ENCODE measurements around the gene PRKCSH. TPM values are rescaled to one million over a fixed set of nuclear protein-coding genes. Genes with fewer than 3 reads are reported as not detected.

Gene PRKCSH
- total RNA-seq, 4 donors from 2014 or later, result 31.6 to 54.2 (median 50.6) TPM

DNA sequence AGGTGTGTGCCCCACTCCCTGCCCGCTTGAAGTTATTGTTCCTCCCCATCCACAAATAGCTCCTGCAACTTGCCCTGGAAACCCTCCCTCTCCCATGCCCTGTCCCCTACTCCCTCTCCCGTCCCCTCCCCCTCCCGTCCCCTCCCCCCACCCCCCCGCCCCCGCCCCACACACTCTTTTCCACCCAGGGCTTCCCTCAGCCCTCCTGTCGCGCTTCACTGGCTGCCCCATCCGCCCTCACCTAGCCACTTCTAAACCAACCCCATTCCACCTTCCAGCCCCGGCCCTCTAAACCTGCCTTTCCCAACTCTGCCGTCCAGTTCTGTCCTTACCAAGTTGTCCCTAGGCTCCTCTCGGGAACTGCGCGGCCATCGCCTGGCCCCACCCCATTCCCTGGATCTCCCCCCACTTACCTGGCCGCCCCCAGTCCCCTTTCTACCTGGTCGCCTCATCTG, 17.3 kb upstream of the PRKCSH start:
- Histone ChIP-seq H3K4me1 (peaks cover 4 to 21% of the 10 kb centered on the region in 2 donors), H3K4me3 (peak overlapping the region; percentile 36 to 55 (median 48)), H3K36me3 (no peaks in the 10 kb centered on the region), H3K27me3 (peaks cover 49 to 52% (median 51%) of the 10 kb centered on the region in 3 donors), H3K9me3 (no peaks in the 10 kb centered on the region), H3K27ac (peak overlapping the region; percentile 37 to 67 (median 60))
- no peak for TF ChIP-seq POLR2A (IDR thresholded peaks at IDR 0.05)
- TF ChIP-seq, protein P1, sequence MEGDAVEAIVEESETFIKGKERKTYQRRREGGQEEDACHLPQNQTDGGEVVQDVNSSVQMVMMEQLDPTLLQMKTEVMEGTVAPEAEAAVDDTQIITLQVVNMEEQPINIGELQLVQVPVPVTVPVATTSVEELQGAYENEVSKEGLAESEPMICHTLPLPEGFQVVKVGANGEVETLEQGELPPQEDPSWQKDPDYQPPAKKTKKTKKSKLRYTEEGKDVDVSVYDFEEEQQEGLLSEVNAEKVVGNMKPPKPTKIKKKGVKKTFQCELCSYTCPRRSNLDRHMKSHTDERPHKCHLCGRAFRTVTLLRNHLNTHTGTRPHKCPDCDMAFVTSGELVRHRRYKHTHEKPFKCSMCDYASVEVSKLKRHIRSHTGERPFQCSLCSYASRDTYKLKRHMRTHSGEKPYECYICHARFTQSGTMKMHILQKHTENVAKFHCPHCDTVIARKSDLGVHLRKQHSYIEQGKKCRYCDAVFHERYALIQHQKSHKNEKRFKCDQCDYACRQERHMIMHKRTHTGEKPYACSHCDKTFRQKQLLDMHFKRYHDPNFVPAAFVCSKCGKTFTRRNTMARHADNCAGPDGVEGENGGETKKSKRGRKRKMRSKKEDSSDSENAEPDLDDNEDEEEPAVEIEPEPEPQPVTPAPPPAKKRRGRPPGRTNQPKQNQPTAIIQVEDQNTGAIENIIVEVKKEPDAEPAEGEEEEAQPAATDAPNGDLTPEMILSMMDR (IDR thresholded peaks at IDR 0.05 in 4 of 5, conservative IDR thresholded peaks at IDR 0.05 in 1 of 5), result no peak
- intact Hi-C loops (cut with DNase I; ENCODE audit: low total_unique reads), result no loop called here
- DNase-seq (no peak), ATAC-seq (no peak)
- in situ Hi-C loops (cut with MboI; ENCODE audit: low sequenced_read_pairs in 4 of 4), result no loop called here

DNA sequence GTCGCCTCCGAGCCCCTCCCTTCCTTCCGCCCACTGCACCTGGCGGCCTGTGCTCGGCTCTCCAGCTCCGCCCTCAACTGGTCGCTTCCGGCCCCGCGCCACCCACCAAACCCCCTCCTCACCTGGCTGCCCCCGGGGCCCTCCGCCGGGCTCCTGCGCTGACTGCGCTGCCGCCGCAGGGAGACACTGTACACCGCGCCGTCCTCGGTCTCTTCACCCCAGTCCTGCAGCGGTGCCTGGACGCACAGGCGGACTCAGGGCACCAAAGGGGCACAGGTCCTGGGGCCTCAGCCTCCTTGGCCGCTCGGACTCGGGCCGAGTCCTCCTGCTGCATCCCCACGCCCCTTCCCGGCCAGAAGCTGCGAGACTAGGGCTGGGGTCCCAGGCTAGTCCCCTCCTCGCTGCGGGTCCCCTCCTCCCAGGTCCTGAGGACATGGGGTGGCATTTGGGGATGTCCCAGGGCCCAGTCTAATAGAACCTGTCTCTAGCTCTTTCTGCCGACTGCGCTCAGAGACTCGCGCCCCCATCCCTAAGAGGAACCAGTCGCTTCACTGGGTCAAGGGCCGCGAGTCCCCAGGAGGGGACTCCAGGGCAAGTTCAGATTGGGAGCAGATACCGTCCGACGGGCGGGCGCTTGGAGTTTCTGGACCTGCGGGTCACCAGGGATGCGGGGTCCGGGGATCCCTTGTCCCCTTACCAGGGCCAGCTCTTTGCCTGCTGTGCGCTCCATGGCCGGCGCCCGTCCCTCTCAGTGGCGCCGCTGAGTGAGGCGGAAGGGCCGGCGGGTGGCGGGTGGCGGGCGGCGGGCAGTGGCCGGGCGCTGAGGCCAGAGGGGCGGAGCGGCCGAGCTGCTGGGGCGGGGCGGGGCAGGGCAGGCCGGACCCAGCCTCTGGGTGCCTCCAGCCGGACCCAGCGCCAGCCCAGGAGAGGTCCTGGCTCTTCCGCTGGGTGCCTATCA, 16.6 kb upstream of the PRKCSH start, which contains the start of gene RGL3:
TSS of gene RGL3 (minus strand) at position 766 of the 958 bp plus-strand sequence. CDS start at position 730, 36 bp downstream.
- in situ Hi-C loops (cut with MboI; ENCODE audit: low sequenced_read_pairs in 4 of 4) (no loop called here), intact Hi-C loops (cut with DNase I; ENCODE audit: low total_unique reads) (no loop called here)
- H3K4me3 ChIP-seq, result peak within 1 kb of the TSS; percentile 45 to 55 (median 48)
- peaks cover 4 to 21% of the 10 kb centered on the region in 2 donors for H3K4me1 ChIP-seq
- TF ChIP-seq POLR2A (IDR thresholded peaks at IDR 0.05), result no peak
- TF ChIP-seq, protein P1 (IDR thresholded peaks at IDR 0.05 in 4 of 5, conservative IDR thresholded peaks at IDR 0.05 in 1 of 5), result no peak
- H3K9me3 ChIP-seq, result no peaks in the 10 kb centered on the region
- peak within 1 kb of the TSS; percentile 54 to 67 (median 66) for H3K27ac ChIP-seq
- DNase-seq (no peak), ATAC-seq (peak in 1 of 2 donors; percentile 31)
- peaks cover 56 to 59% (median 58%) of the 10 kb centered on the region in 3 donors for H3K27me3 ChIP-seq
- no peaks in the 10 kb centered on the region for H3K36me3 ChIP-seq

DNA sequence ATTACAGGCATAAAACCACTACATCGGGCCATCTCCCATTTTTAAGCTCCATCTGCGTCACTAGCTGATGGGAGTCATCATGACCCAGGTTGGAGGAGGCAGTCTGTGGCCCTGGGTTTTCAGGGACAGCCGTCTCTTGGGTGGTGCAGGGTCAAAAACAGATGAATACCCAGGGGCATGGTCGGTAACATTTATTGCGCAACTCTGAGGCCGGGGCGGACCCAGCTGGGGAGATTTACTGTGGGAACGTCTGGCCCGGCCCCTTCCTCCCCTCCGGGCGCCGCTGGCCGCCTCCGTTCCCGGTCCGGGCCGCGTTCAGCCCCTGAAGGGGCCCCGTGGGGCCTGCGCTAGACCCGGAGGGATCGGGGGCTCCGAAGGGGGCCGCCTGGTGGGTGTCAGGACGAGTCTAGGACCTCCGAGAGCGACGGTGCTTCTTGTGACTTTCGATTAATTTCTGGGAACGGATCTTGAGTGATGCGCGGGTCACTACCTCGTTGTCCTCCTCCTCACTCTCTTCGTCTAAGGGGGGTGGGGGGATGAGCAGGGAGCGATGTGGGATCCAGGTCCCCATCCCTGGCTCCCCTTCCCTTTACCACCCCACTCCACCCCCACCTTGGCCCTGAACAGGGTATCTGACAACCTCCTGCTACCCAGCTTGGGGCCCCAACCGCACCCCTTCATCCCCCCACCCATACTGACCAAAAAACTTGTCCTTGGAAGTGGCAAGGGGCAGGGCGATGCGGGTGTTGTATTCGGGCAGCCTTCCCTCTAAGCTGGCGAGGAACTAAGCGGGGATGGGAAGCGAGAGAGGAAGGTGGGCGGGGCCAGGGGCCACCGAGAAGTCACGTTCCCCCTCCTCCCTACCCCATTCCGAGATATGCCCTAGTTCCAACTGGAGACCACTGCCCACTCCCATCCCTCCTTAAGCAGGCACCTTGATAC, 14.7 kb upstream of the PRKCSH start:
- H3K27me3 ChIP-seq, result peaks cover 60 to 62% (median 60%) of the 10 kb centered on the region in 3 donors
- TF ChIP-seq, protein P1 (IDR thresholded peaks at IDR 0.05 in 4 of 5, conservative IDR thresholded peaks at IDR 0.05 in 1 of 5), result no peak
- peak in 1 of 2 donors; percentile 15 for TF ChIP-seq POLR2A (IDR thresholded peaks at IDR 0.05)
- DNase-seq (peak; percentile 32 to 50), ATAC-seq (peak; percentile 55 to 57)
- H3K4me3 ChIP-seq, result peak overlapping the region; percentile 37 to 48 (median 44)
- H3K4me1 ChIP-seq, result peaks cover 4 to 21% of the 10 kb centered on the region in 2 donors
- H3K36me3 ChIP-seq, result no peaks in the 10 kb centered on the region
- in situ Hi-C loops (cut with MboI; ENCODE audit: low sequenced_read_pairs in 4 of 4) (no loop called here), intact Hi-C loops (cut with DNase I; ENCODE audit: low total_unique reads) (no loop called here)
- peak overlapping the region; percentile 55 to 69 (median 65) for H3K27ac ChIP-seq
- H3K9me3 ChIP-seq, result no peaks in the 10 kb centered on the region

DNA sequence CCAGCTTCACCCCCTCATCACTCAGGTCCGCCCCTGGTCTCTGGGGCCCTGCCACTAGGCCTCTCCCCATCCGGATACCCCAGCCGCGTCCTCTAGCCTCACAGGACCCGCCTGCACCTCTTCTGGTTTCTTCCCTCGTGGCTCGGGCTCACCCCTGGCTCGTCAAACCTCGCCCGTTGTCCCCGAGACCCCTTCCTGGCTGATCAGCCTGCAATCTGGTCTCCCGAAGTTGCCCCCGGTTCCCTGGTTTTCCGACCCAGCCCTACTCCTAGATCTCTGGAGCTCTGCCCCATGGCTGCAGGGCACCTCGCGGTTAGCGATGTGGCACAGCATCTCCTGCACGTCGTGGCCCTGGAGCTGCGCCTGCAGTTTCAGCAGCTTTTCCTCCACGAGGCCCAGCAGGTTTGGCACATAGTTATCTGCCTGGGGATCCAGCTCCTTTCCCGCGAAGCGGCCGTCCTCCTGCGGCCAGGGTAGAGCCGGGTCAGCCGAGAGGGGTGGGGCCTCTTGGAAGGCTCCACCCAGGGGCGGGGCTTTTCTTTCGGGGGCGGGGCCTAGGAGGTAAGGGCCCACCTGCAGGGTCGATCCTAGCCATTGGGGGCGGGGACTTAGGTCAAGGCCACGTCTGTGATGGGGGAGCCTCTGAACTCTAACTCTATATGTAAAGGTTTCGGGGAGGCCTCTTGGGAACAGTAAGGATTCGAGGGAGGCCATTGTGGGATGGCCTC, 13.9 kb upstream of the PRKCSH start:
- TF ChIP-seq, protein P1 (IDR thresholded peaks at IDR 0.05 in 4 of 5, conservative IDR thresholded peaks at IDR 0.05 in 1 of 5), result no peak
- TF ChIP-seq POLR2A (IDR thresholded peaks at IDR 0.05), result no peak
- H3K27ac ChIP-seq, result peak overlapping the region; percentile 55 to 69 (median 65)
- DNase-seq, result no peak
- peaks cover 4 to 21% of the 10 kb centered on the region in 2 donors for H3K4me1 ChIP-seq
- H3K36me3 ChIP-seq, result no peaks in the 10 kb centered on the region
- peak overlapping the region; percentile 11 to 48 (median 40) for H3K4me3 ChIP-seq
- no peaks in the 10 kb centered on the region for H3K9me3 ChIP-seq
- intact Hi-C loops (cut with DNase I; ENCODE audit: low total_unique reads), result no loop called here
- ATAC-seq, result peak in 1 of 2 donors; percentile 25
- in situ Hi-C loops (cut with MboI; ENCODE audit: low sequenced_read_pairs in 4 of 4), result no loop called here
- peaks cover 57 to 62% (median 60%) of the 10 kb centered on the region in 3 donors for H3K27me3 ChIP-seq

All from gastrocnemius medialis (tissue), 4 donors.